Ovary (tissue), 9 donors: Measurements from ENCODE around the gene MBP. TPM values are rescaled to one million over a fixed set of nuclear protein-coding genes. Genes with fewer than 3 reads are reported as not detected.

Experiments used
- DNase-seq, 5 donors: peaks; one replicate each; pipeline ENCODE4 v3.0.0-alpha.2; 2019 to 2020
- H3K27ac ChIP-seq, 2 donors: fragments of 200-600 bp; one replicate each; pipeline versions ENCODE4 v1.5.1 to v1.8.0; 2019 to 2022
- H3K27me3 ChIP-seq: fragments of 200-600 bp; one replicate; pipeline ENCODE4 v1.8.0; 2022
- H3K36me3 ChIP-seq: fragments of 200-600 bp; sonication (generic); one replicate; pipeline ENCODE4 v1.5.1; 2019
- H3K4me1 ChIP-seq: one replicate; pipeline ENCODE4 v1.8.1; 2013; ENCODE audit warnings: mild to moderate bottlenecking, moderate library complexity; ENCODE audit not compliant: insufficient read depth
- H3K4me3 ChIP-seq: fragments of 200-600 bp; sonication (generic); one replicate; pipeline ENCODE4 v1.5.1; 2017
- H3K9me3 ChIP-seq, 2 donors: fragments of 200-600 bp in 1 of 2; sonication (generic) in 1 of 2; one replicate each; pipeline versions ENCODE4 v1.5.1 to v1.8.1; 2013 to 2019; ENCODE audit warnings: mild to moderate bottlenecking in 1 of 2, moderate library complexity in 1 of 2
- CTCF ChIP-seq, 3 donors: fragments of 450-650 bp in 2 of 3; fragments of 200-600 bp in 1 of 3; IDR thresholded peaks; one replicate each; pipeline versions ENCODE4 v1.5.1 to v1.8.0; 2016 to 2022; ENCODE audit warnings: antibody characterized with exemption in 3 of 3, mild to moderate bottlenecking in 1 of 3
- EP300 ChIP-seq: sonication (generic); formaldehyde crosslinking; IDR thresholded peaks from one replicate; pipeline ENCODE4 v1.6.1; 2017; ENCODE audit warnings: antibody characterized with exemption
- POLR2A ChIP-seq: fragments of 450-650 bp; IDR thresholded peaks from one replicate; pipeline ENCODE4 v1.6.1; 2017; ENCODE audit warnings: antibody characterized with exemption, mild to moderate bottlenecking, moderate library complexity
- WGBS, 3 donors: extraction: QIAGEN DNeasy Blood & Tissue Kit in 1 of 3; methylation state at CpG; one replicate each; pipeline versions ENCODE4 v1.1.5 to v1.1.7; 2013 to 2017; 5-methylcytosine and 5-hydroxymethylcytosine counted together
- intact Hi-C, 4 donors: fragments of 100-400 bp; cut with DNase I; formaldehyde crosslinking; loops; one replicate each; pipeline versions ENCODE4 v1.11.0 to v1.15.1; 2022 to 2023
- polyA plus RNA-seq, 2 donors: library from polyadenylated mRNA; stranded (reverse); fragments of 200-250 nt in 1 of 2; fragments of 350-450 nt in 1 of 2; fragmentation: Illumina TruSeq in 1 of 2; extraction: RNeasy Lipid Tissue Mini Kit (QIAGEN cat#74804) in 1 of 2; gene quantifications; one replicate each; pipeline ENCODE4 v1.2.3, GENCODE V29; 2013 to 2014
- total RNA-seq, 7 donors: library from RNA; depleted of rRNA in 2 of 7; stranded (reverse); fragments of >200 nt in 2 of 7; fragmentation: NEBNext Ultra II Directional in 3 of 7; extraction: Animal tissue kit (Norgen Biotek cat#: 25700) in 3 of 7; gene quantifications; one replicate each; pipeline versions ENCODE4 v1.1.0 to v1.2.4, GENCODE V29; 2016 to 2023
- donor health status: DM: no; HTN: no; CAD: no; lungs with moderate emphysema.
- donor health status: DM: no; HTN: no; CAD: no.
- donor health status: Bipolar disorder and iron deficiency.
- donor health status: DM: yes; HTN: yes; CAD: no.
- donor health status: DM: no; HTN: no; CAD: no.
- donor health status: DM: yes; HTN: yes; CAD: no.

Gene MBP
- total and polyA plus RNA-seq, 9 donors = 7.1 to 38.2 (median 23.2) TPM

GRCh38 chr18:77006305-77007175 is 126.0 kb downstream of the MBP start:
- Histone ChIP-seq H3K36me3 (no peaks in the 10 kb centered on the region), H3K9me3 (no peaks in the 10 kb centered on the region), H3K4me3 (no peak overlapping the region), H3K4me1 (no peaks in the 10 kb centered on the region), H3K27me3 (no peaks in the 10 kb centered on the region), H3K27ac (no peak overlapping the region)
- 86 to 87% (median 86%) methylated on average over 29 of the region's 29 CpGs for WGBS, 3 donors
- no peak for DNase-seq
- TF ChIP-seq EP300 = no peak
- TF ChIP-seq POLR2A = no peak
- no peak for TF ChIP-seq CTCF (IDR thresholded peaks at IDR 0.05)
- intact Hi-C loops = loop anchor here in 2 of 4 donors (10.0 kb wide), 3 partner anchors 48 to 208 kb away; partner anchors contain the start of gene MBP (in 1 of the 2)

GRCh38 chr18:77005651-77006195 is 126.9 kb downstream of the MBP start:
- TF ChIP-seq POLR2A (no peak), CTCF (IDR thresholded peaks at IDR 0.05) (no peak), EP300 (no peak)
- H3K4me3 ChIP-seq = no peak overlapping the region
- H3K9me3 ChIP-seq = no peaks in the 10 kb centered on the region
- intact Hi-C loops = loop anchor here in 2 of 4 donors (10.0 kb wide), 3 partner anchors 49 to 209 kb away; partner anchors contain the start of gene MBP (in 1 of the 2)
- no peaks in the 10 kb centered on the region for H3K36me3 ChIP-seq
- H3K27me3 ChIP-seq = no peaks in the 10 kb centered on the region
- WGBS, 3 donors = 84 to 92% (median 84%) methylated on average over 11 of the region's 11 CpGs
- H3K4me1 ChIP-seq = no peaks in the 10 kb centered on the region
- no peak for DNase-seq
- H3K27ac ChIP-seq = no peak overlapping the region

- Histone ChIP-seq H3K9me3 (no peaks in the 10 kb centered on the region), H3K4me3 (no peak overlapping the region), H3K36me3 (no peaks in the 10 kb centered on the region), H3K27ac (no peak overlapping the region), H3K4me1 (no peaks in the 10 kb centered on the region), H3K27me3 (no peaks in the 10 kb centered on the region)
- 86 to 87% (median 87%) methylated on average over 26 of the region's 26 CpGs for WGBS, 3 donors
- TF ChIP-seq CTCF (IDR thresholded peaks at IDR 0.05) = no peak
- no peak for TF ChIP-seq EP300
- TF ChIP-seq POLR2A = no peak
- intact Hi-C loops = loop anchor here in 3 of 4 donors (5.0 to 10.0 kb wide), 4 partner anchors 50 to 210 kb away; partner anchors contain the start of gene MBP (in 1 of the 3)
- DNase-seq = no peak
These were observed 127.8 kb downstream of the MBP start for GRCh38 chr18:77004555-77005380.

GRCh38 chr18:77003316-77003715 is 129.3 kb downstream of the MBP start:
- 89 to 91% (median 89%) methylated on average over 7 of the region's 7 CpGs for WGBS, 3 donors
- Histone ChIP-seq H3K27ac (no peak overlapping the region), H3K36me3 (no peaks in the 10 kb centered on the region), H3K9me3 (no peaks in the 10 kb centered on the region), H3K27me3 (no peaks in the 10 kb centered on the region), H3K4me1 (no peaks in the 10 kb centered on the region), H3K4me3 (no peak overlapping the region)
- DNase-seq = no peak
- no peak for TF ChIP-seq CTCF (IDR thresholded peaks at IDR 0.05)
- TF ChIP-seq POLR2A = no peak
- TF ChIP-seq EP300 = no peak
- intact Hi-C loops = loop anchor here in 3 of 4 donors (5.0 to 10.0 kb wide), 4 partner anchors 51 to 211 kb away; partner anchors contain the start of gene MBP (in 1 of the 3)
